Measurements from ENCODE around the gene SMKR1. TPM values are rescaled to one million over a fixed set of nuclear protein-coding genes. Genes with fewer than 3 reads are reported as not detected.
A peak's percentile ranks its signal among the peaks of the same experiment; 100 is the strongest.

The SMKR1 gene
- total RNA-seq, 2 donors from 2014 or later = 0.59 to 6.6 TPM

GRCh38 chr7:129498021-129498420 is 4.3 kb upstream of the SMKR1 start:
- TF ChIP-seq POLR2A (IDR thresholded peaks at IDR 0.05) (no peak), POLR2AphosphoS5 (IDR thresholded peaks at IDR 0.05) (no peak), CTCF (IDR thresholded peaks at IDR 0.05) (no peak)
- no peaks in the 10 kb centered on the region for H3K9me3 ChIP-seq
- intact Hi-C loops (cut with DNase I) = no loop called here
- DNase-seq (ENCODE audit: low spot score) = no peak
- no peaks in the 10 kb centered on the region for H3K4me1 ChIP-seq (replicated peaks)
- H3K27ac ChIP-seq = no peak overlapping the region
- H3K4me3 ChIP-seq = no peak overlapping the region
- no peaks in the 10 kb centered on the region for H3K36me3 ChIP-seq
- WGBS = 82% methylated on average over 1 of the region's 1 CpG
- no peaks in the 10 kb centered on the region for H3K27me3 ChIP-seq (replicated peaks; ENCODE audit: insufficient read depth)

- no peaks in the 10 kb centered on the region for H3K4me1 ChIP-seq (replicated peaks)
- DNase-seq (ENCODE audit: low spot score) = no peak
- no peak for TF ChIP-seq POLR2AphosphoS5 (IDR thresholded peaks at IDR 0.05)
- no peak for TF ChIP-seq CTCF (IDR thresholded peaks at IDR 0.05)
- intact Hi-C loops (cut with DNase I) = no loop called here
- no peak overlapping the region for H3K4me3 ChIP-seq
- H3K27ac ChIP-seq = no peak overlapping the region
- H3K27me3 ChIP-seq (replicated peaks; ENCODE audit: insufficient read depth) = no peaks in the 10 kb centered on the region
- no peaks in the 10 kb centered on the region for H3K9me3 ChIP-seq
- WGBS = 88% methylated on average over 6 of the region's 6 CpGs
- no peaks in the 10 kb centered on the region for H3K36me3 ChIP-seq
These were observed 2.3 kb upstream of the SMKR1 start for GRCh38 chr7:129499999-129500398.

- no peaks in the 10 kb centered on the region for H3K36me3 ChIP-seq
- no peaks in the 10 kb centered on the region for H3K4me1 ChIP-seq (replicated peaks)
- peak overlapping the region; percentile 38 to 45 for H3K4me3 ChIP-seq
- no peak overlapping the region for H3K27ac ChIP-seq
- WGBS = 25% methylated on average over 38 of the region's 58 CpGs
- intact Hi-C loops (cut with DNase I) = no loop called here
- TF ChIP-seq POLR2AphosphoS5 (IDR thresholded peaks at IDR 0.05) = no peak
- H3K27me3 ChIP-seq (replicated peaks; ENCODE audit: insufficient read depth) = no peaks in the 10 kb centered on the region
- no peaks in the 10 kb centered on the region for H3K9me3 ChIP-seq
- DNase-seq (ENCODE audit: low spot score) = no peak
These were observed 666 bp downstream of the SMKR1 start for GRCh38 chr7:129502708-129503685.

GRCh38 chr7:129503725-129504124 is 1.4 kb downstream of the SMKR1 start:
- no peaks in the 10 kb centered on the region for H3K36me3 ChIP-seq
- no peak for DNase-seq (ENCODE audit: low spot score)
- H3K9me3 ChIP-seq = no peaks in the 10 kb centered on the region
- H3K27ac ChIP-seq = no peak overlapping the region
- WGBS = 97% methylated on average over 8 of the region's 8 CpGs
- no peak for TF ChIP-seq POLR2A (IDR thresholded peaks at IDR 0.05)
- TF ChIP-seq POLR2AphosphoS5 (IDR thresholded peaks at IDR 0.05) = no peak
- TF ChIP-seq CTCF (IDR thresholded peaks at IDR 0.05) = no peak
- H3K4me1 ChIP-seq (replicated peaks) = no peaks in the 10 kb centered on the region
- no peak overlapping the region for H3K4me3 ChIP-seq
- H3K27me3 ChIP-seq (replicated peaks; ENCODE audit: insufficient read depth) = no peaks in the 10 kb centered on the region
- intact Hi-C loops (cut with DNase I) = no loop called here

GRCh38 chr7:129512192-129512591 is 9.9 kb downstream of the SMKR1 start:
- 74% methylated on average over 8 of the region's 8 CpGs for WGBS
- no peaks in the 10 kb centered on the region for H3K27me3 ChIP-seq (replicated peaks; ENCODE audit: insufficient read depth)

More at GRCh38 chr7:129512192-129512591, 9.9 kb downstream of the SMKR1 start:
- H3K9me3 ChIP-seq = no peaks in the 10 kb centered on the region
- no peak overlapping the region for H3K4me3 ChIP-seq
- H3K4me1 ChIP-seq (replicated peaks) = no peaks in the 10 kb centered on the region
- TF ChIP-seq POLR2A (IDR thresholded peaks at IDR 0.05) (no peak), CTCF (IDR thresholded peaks at IDR 0.05) (no peak), POLR2AphosphoS5 (IDR thresholded peaks at IDR 0.05) (no peak)
- intact Hi-C loops (cut with DNase I) = no loop called here
- DNase-seq (ENCODE audit: low spot score) = no peak
- H3K27ac ChIP-seq = no peak overlapping the region
- H3K36me3 ChIP-seq = no peaks in the 10 kb centered on the region
